Neural progenitor cell (in vitro differentiated cells): ENCODE measurements around the gene ZNF324B.

Experiments
- EZH2 ChIP-seq: fragments of 200-600 bp; sonication (generic); IDR thresholded peaks from 2 replicates; pipeline ENCODE4 v1.6.1; 2017; ENCODE audit warnings: antibody characterized with exemption, mild to moderate bottlenecking, moderate library complexity
- TF ChIP-seq, protein P1 (sequence below): fragments of 200-600 bp; sonication (generic); IDR thresholded peaks from 2 replicates; pipeline ENCODE4 v1.5.1; 2017; ENCODE audit warnings: antibody characterized with exemption, mild to moderate bottlenecking

DNA sequence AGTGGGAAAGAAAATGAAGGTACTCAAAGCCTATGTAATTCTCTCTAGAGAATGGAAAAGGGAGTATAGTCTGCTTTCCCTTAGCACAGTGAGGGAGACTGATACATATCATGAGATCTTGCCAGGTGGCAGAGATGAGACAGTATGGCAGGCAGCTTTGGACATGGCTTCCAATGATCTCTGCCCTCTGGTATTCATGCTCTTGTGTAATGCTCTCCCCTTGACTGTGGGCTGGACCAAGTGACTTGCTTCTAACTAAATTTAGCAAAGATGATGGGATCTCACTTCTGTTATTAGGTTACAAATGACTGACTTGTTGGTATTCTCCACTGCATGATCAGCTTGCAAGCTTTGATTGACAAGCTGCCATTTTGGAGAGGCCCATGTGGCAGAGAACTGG lies 21.7 kb upstream of the ZNF324B start:
- TF ChIP-seq, protein P1, sequence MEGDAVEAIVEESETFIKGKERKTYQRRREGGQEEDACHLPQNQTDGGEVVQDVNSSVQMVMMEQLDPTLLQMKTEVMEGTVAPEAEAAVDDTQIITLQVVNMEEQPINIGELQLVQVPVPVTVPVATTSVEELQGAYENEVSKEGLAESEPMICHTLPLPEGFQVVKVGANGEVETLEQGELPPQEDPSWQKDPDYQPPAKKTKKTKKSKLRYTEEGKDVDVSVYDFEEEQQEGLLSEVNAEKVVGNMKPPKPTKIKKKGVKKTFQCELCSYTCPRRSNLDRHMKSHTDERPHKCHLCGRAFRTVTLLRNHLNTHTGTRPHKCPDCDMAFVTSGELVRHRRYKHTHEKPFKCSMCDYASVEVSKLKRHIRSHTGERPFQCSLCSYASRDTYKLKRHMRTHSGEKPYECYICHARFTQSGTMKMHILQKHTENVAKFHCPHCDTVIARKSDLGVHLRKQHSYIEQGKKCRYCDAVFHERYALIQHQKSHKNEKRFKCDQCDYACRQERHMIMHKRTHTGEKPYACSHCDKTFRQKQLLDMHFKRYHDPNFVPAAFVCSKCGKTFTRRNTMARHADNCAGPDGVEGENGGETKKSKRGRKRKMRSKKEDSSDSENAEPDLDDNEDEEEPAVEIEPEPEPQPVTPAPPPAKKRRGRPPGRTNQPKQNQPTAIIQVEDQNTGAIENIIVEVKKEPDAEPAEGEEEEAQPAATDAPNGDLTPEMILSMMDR, result no peak
- TF ChIP-seq EZH2, result no peak
